ENCODE measurements around the gene MVK. TPM values are rescaled to one million over a fixed set of nuclear protein-coding genes. Genes with fewer than 3 reads are reported as not detected.

The MVK gene
- total RNA-seq, 4 donors from 2014 or later: 20.9 to 52.0 (median 30.5) TPM

GRCh38 chr12:109559200-109559505, 14.4 kb upstream of the MVK start:
- Histone ChIP-seq H3K27ac (no peak overlapping the region), H3K4me3 (no peak overlapping the region), H3K9me3 (no peaks in the 10 kb centered on the region), H3K27me3 (no peaks in the 10 kb centered on the region), H3K4me1 (peaks cover 0 to 9% (median 0%) of the 10 kb centered on the region in 4 donors), H3K36me3 (peaks cover 0 to 87% (median 0%) of the 10 kb centered on the region in 3 donors)
- 94 to 95% methylated on average over 6 of the region's 6 CpGs for WGBS, 2 donors
- no peak for TF ChIP-seq POLR2A (IDR thresholded peaks at IDR 0.05)
- TF ChIP-seq EP300 (IDR thresholded peaks at IDR 0.05): no peak
- no peak for TF ChIP-seq CTCF (IDR thresholded peaks at IDR 0.05)
- no peak for DNase-seq (ENCODE audit: low spot score in 2 of 2)

- H3K9me3 ChIP-seq: no peaks in the 10 kb centered on the region
- H3K27ac ChIP-seq: no peak overlapping the region
- no peak for DNase-seq (ENCODE audit: low spot score in 2 of 2)
- no peaks in the 10 kb centered on the region for H3K27me3 ChIP-seq
- TF ChIP-seq CTCF (IDR thresholded peaks at IDR 0.05) (no peak), POLR2A (IDR thresholded peaks at IDR 0.05) (no peak)
- H3K4me3 ChIP-seq: no peak overlapping the region
- H3K4me1 ChIP-seq: peaks cover 0 to 9% (median 0%) of the 10 kb centered on the region in 4 donors
- WGBS, 2 donors: 96% methylated on average over 9 to 10 of the region's 10 CpGs
- H3K36me3 ChIP-seq: peaks cover 0 to 92% (median 0%) of the 10 kb centered on the region in 3 donors
These were observed 14.0 kb upstream of the MVK start for GRCh38 chr12:109559601-109560000.

- Histone ChIP-seq H3K36me3 (peaks cover 0 to 100% (median 0%) of the 10 kb centered on the region in 3 donors), H3K27ac (no peak overlapping the region), H3K4me1 (peaks cover 0 to 9% (median 0%) of the 10 kb centered on the region in 4 donors), H3K9me3 (no peaks in the 10 kb centered on the region), H3K4me3 (no peak overlapping the region), H3K27me3 (no peaks in the 10 kb centered on the region)
- TF ChIP-seq CTCF (IDR thresholded peaks at IDR 0.05) (no peak), EP300 (IDR thresholded peaks at IDR 0.05) (no peak), POLR2A (IDR thresholded peaks at IDR 0.05) (no peak)
- 73 to 81% methylated on average over 20 to 26 of the region's 30 CpGs for WGBS, 2 donors
- DNase-seq (ENCODE audit: low spot score in 2 of 2): no peak
These were observed 12.5 kb upstream of the MVK start for GRCh38 chr12:109560867-109561710.

GRCh38 chr12:109561711-109562030, 11.9 kb upstream of the MVK start:
- WGBS, 2 donors: 91 to 94% methylated on average over 10 of the region's 10 CpGs
- Histone ChIP-seq H3K4me1 (peaks cover 0 to 9% (median 0%) of the 10 kb centered on the region in 4 donors), H3K4me3 (no peak overlapping the region), H3K27me3 (no peaks in the 10 kb centered on the region), H3K27ac (no peak overlapping the region), H3K9me3 (no peaks in the 10 kb centered on the region), H3K36me3 (peaks cover 0 to 100% (median 0%) of the 10 kb centered on the region in 3 donors)
- DNase-seq (ENCODE audit: low spot score in 2 of 2): no peak
- no peak for TF ChIP-seq CTCF (IDR thresholded peaks at IDR 0.05)
- TF ChIP-seq EP300 (IDR thresholded peaks at IDR 0.05): no peak
- TF ChIP-seq POLR2A (IDR thresholded peaks at IDR 0.05): no peak

- H3K27ac ChIP-seq: no peak overlapping the region
- WGBS, 2 donors: 88 to 92% methylated on average over 4 of the region's 4 CpGs
- H3K4me3 ChIP-seq: no peak overlapping the region
- H3K36me3 ChIP-seq: peaks cover 0 to 100% (median 0%) of the 10 kb centered on the region in 3 donors
- H3K9me3 ChIP-seq: no peaks in the 10 kb centered on the region
- no peaks in the 10 kb centered on the region for H3K27me3 ChIP-seq
- H3K4me1 ChIP-seq: peaks cover 0 to 9% (median 0%) of the 10 kb centered on the region in 4 donors
- TF ChIP-seq POLR2A (IDR thresholded peaks at IDR 0.05) (no peak), CTCF (IDR thresholded peaks at IDR 0.05) (no peak), EP300 (IDR thresholded peaks at IDR 0.05) (no peak)
- no peak for DNase-seq (ENCODE audit: low spot score in 2 of 2)
These were observed 10.7 kb upstream of the MVK start for GRCh38 chr12:109562871-109563270.

Measured in tibial nerve (tissue), 4 donors.